HepG2 (cell line): ENCODE measurements around the gene MAPK6. TPM values are rescaled to one million over a fixed set of nuclear protein-coding genes. Genes with fewer than 3 reads are reported as not detected.

ENCODE experiments used
- ATM ChIP-seq: fragments of 450-650 bp; IDR thresholded peaks from 2 replicates; pipeline ENCODE4 v1.7.1; 2017; ENCODE audit warnings: mild to moderate bottlenecking, borderline replicate concordance
- ELF1 ChIP-seq: sonication (generic); formaldehyde crosslinking; IDR thresholded peaks from 2 replicates; pipeline ENCODE4 v1.4.0; 2020; ENCODE audit warnings: missing genetic modification reagents
- HDAC1 ChIP-seq: sonication (generic); formaldehyde crosslinking; IDR thresholded peaks from 2 replicates; pipeline ENCODE4 v1.5.1; 2020; ENCODE audit warnings: mild to moderate bottlenecking, missing genetic modification reagents
- HNF4G ChIP-seq, 2 experiments: sonication (generic) in 1 of 2; formaldehyde crosslinking in 1 of 2; IDR thresholded peaks; 2 replicates each; pipeline versions ENCODE4 v1.4.0 to v1.6.1; 2011 to 2020; ENCODE audit warnings: borderline replicate concordance in 2 of 2, low read depth in 2 of 2, mild to moderate bottlenecking in 2 of 2, low read length in 1 of 2, missing genetic modification reagents in 1 of 2, moderate library complexity in 1 of 2
- KAT8 ChIP-seq: IDR thresholded peaks from 2 replicates; pipeline ENCODE4 v1.6.1; 2016; ENCODE audit warnings: missing genetic modification reagents, missing compliant biosample characterization
- KMT2B ChIP-seq: IDR thresholded peaks from 2 replicates; pipeline ENCODE4 v1.6.1; 2016; ENCODE audit warnings: missing genetic modification reagents, missing compliant biosample characterization
- MTF1 ChIP-seq: sonication (generic); formaldehyde crosslinking; IDR thresholded peaks from 2 replicates; pipeline ENCODE4 v1.5.0; 2020; ENCODE audit warnings: missing genetic modification reagents
- NR2F2 ChIP-seq: IDR thresholded peaks from 2 replicates; pipeline ENCODE4 v1.6.1; 2012; ENCODE audit warnings: low read depth, inconsistent platforms, borderline replicate concordance
- NRL ChIP-seq: sonication (generic); formaldehyde crosslinking; IDR thresholded peaks from 2 replicates; pipeline ENCODE4 v1.5.0; 2020; ENCODE audit warnings: missing genetic modification reagents, mild to moderate bottlenecking, moderate library complexity, borderline replicate concordance
- PAXIP1 ChIP-seq: sonication (generic); formaldehyde crosslinking; conservative IDR thresholded peaks from 2 replicates; pipeline ENCODE4 v1.4.0; 2020; ENCODE audit warnings: mild to moderate bottlenecking, missing genetic modification reagents, moderate library complexity
- POGZ ChIP-seq: sonication (generic); formaldehyde crosslinking; IDR thresholded peaks from 2 replicates; pipeline ENCODE4 v1.4.0; 2020; ENCODE audit warnings: mild to moderate bottlenecking, missing genetic modification reagents
- PPARG ChIP-seq: conservative IDR thresholded peaks from 2 replicates; pipeline ENCODE4 v1.6.1; 2016; ENCODE audit warnings: missing biosample characterization, missing genetic modification reagents
- PRPF4 ChIP-seq: fragments of 200-400 bp; formaldehyde crosslinking; IDR thresholded peaks from 2 replicates; pipeline ENCODE4 v1.6.1; 2016; ENCODE audit warnings: low read length, low read depth; ENCODE audit not compliant: poor library complexity, severe bottlenecking
- RERE ChIP-seq: IDR thresholded peaks from 2 replicates; pipeline ENCODE4 v1.6.1; 2016; ENCODE audit warnings: low read depth, missing genetic modification reagents, missing compliant biosample characterization
- RXRB ChIP-seq: IDR thresholded peaks from 2 replicates; pipeline ENCODE4 v1.6.1; 2016; ENCODE audit warnings: borderline replicate concordance, missing genetic modification reagents, missing compliant biosample characterization
- SIX4 ChIP-seq: sonication (generic); formaldehyde crosslinking; IDR thresholded peaks from 2 replicates; pipeline ENCODE4 v1.4.0; 2020; ENCODE audit warnings: missing genetic modification reagents
- ZFP1 ChIP-seq: IDR thresholded peaks from 2 replicates; pipeline ENCODE4 v1.6.1; 2016
- ZNF160 ChIP-seq: sonication (generic); formaldehyde crosslinking; IDR thresholded peaks from 2 replicates; pipeline ENCODE4 v1.8.0; 2022; ENCODE audit warnings: mild to moderate bottlenecking, inconsistent platforms, missing genetic modification reagents
- ZNF543 ChIP-seq: sonication (generic); formaldehyde crosslinking; IDR thresholded peaks from 2 replicates; pipeline ENCODE4 v1.4.0; 2020; ENCODE audit warnings: mild to moderate bottlenecking, missing genetic modification reagents
- ZNF652 ChIP-seq: IDR thresholded peaks from 2 replicates; pipeline ENCODE4 v1.6.1; 2016; ENCODE audit warnings: low read depth, borderline replicate concordance
- ZNF766 ChIP-seq: sonication (generic); formaldehyde crosslinking; IDR thresholded peaks from 2 replicates; pipeline ENCODE4 v1.5.0; 2020; ENCODE audit warnings: missing genetic modification reagents, borderline replicate concordance
- polyA plus RNA-seq, 8 experiments: library from polyadenylated mRNA; depleted of rRNA in 3 of 8; stranded (reverse) in 7 of 8; unstranded in 1 of 8; fragments of >200 nt; fragmentation: Illumina TruSeq in 4 of 8; extraction: Trizol in 4 of 8; gene quantifications; 2 replicates each; pipeline versions ENCODE4 v1.2.1 to v1.2.3, GENCODE V29; 2011 to 2016; ENCODE audit warnings: low read depth in 4 of 8, missing spikeins in 1 of 8, mixed read lengths in 1 of 8; ENCODE audit not compliant: insufficient read depth in 1 of 8
- total RNA-seq, 5 experiments: library from RNA; depleted of rRNA; stranded (reverse); fragments of >200 nt; fragmentation: Illumina TruSeq; extraction: Trizol; gene quantifications; 2 replicates each; pipeline ENCODE4 v1.2.3, GENCODE V29; 2016; ENCODE audit warnings: low read depth in 1 of 5

The MAPK6 gene
- total and polyA plus RNA-seq, 2 of the 13 experiments (the other 11 are each of a cell fraction or from before 2014, with no cell fraction given) = 89.5 to 99.7 TPM

GRCh38 chr15:52115598-52116427 is 96.8 kb downstream of the MAPK6 start (continued):
- TF ChIP-seq RERE (CRISPR knock-in tag) (peak; percentile 76), HNF4G (IDR thresholded peaks at IDR 0.05; ENCODE audit: borderline replicate concordance, low read depth, low read length) (0 out of 2 replicates have a peak, but pooled peaks have one; percentile 41), HNF4G (CRISPR knock-in tag; IDR thresholded peaks at IDR 0.05; ENCODE audit: borderline replicate concordance, low read depth) (no peak), KMT2B (CRISPR knock-in tag) (peak; percentile 61; the same call in 1 of the 2 replicates), POGZ (CRISPR knock-in tag) (peak; percentile 68), PAXIP1 (CRISPR knock-in tag) (peak; percentile 88), ZNF766 (CRISPR knock-in tag) (no peak), PPARG (peak; percentile 91), ATM (peak; percentile 72; the same call in 1 of the 2 replicates), KAT8 (CRISPR knock-in tag) (peak; percentile 57), ELF1 (peak; percentile 72), NRL (CRISPR knock-in tag) (no peak), RXRB (CRISPR knock-in tag) (peak; percentile 89), SIX4 (CRISPR knock-in tag) (0 out of 2 replicates have a peak, but pooled peaks have one; percentile 35), ZNF160 (CRISPR knock-in tag) (no peak), PRPF4 (no peak), ZNF652 (CRISPR knock-in tag) (peak; percentile 10; the same call in 1 of the 2 replicates), HDAC1 (CRISPR knock-in tag) (peak; percentile 47), MTF1 (CRISPR knock-in tag) (no peak), ZNF543 (CRISPR knock-in tag) (peak; percentile 36; the same call in 1 of the 2 replicates), ZFP1 (0 out of 2 replicates have a peak, but pooled peaks have one; percentile 55), NR2F2 (peak; percentile 72; the same call in 1 of the 2 replicates)
